Measurements from ENCODE around the gene YAF2.
"Not testable (repeated sequence)": the region's sequence is repeated elsewhere in the genome, so short reads cannot be mapped to it uniquely, and the experiment has no call there.

YAF2 gene

GRCh38 chr12:42196723-42197603 lies 41.1 kb downstream of the YAF2 start:
- DNase-seq (ENCODE audit: low read depth), result no peak

DNA sequence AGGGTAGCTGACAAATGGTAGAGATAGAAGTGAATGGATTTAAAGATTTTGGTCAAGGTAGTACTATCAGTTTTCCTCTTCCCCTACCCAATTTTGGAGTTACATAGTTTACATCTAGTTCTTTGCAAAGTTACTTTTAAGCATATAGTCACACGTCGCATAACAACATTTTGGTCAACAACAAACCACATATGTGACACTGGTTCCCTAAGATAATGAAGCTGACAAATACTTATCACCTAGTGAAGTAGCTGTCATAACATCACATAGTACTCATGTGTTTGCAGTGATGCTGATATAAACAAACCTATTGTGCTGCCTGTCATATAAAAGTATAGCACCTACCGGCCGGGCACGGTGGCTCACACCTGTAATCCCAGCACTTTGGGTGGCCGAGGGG lies 45.4 kb downstream of the YAF2 start:
- no peak for DNase-seq (ENCODE audit: low read depth)

DNA sequence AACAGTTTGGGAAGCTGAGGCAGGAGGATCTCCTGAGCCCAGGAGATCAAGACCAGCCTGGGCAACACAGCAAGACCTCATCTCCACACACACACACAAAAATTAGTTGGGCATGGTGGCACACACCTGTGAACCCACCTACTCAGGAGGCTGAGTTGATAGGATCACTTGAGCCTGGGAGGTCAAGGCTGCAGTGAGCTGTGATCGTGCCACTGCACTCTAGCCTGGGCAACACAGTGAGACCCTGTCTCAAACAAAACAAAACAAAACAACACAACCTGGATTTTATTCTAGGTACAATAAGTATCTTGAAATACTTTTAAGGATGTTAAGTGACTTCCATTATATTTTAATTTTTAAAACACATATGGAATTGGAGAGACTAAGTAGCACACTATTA lies 45.8 kb downstream of the YAF2 start:
- DNase-seq (ENCODE audit: low read depth), result no peak

GRCh38 chr12:42190376-42190775 lies 47.7 kb downstream of the YAF2 start:
- DNase-seq (ENCODE audit: low read depth), result no peak

DNA sequence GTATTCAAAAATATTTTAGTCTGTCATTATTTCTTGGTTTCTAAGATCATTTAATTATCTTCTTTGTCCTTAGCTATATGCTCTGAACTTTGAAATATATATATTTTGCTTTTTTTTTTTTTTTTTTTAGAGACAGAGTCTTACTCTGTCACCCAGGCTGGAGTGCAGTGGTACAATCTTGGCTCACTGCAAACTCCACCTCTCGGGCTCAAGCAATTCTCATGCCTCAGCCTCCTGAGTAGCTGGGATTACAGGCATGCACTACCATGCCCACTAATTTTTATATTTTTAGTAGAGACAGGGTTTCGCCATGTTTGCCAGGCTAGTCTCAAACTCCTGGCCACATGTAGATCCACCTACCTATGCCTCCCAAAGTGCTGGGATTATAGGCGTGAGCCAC lies 49.8 kb downstream of the YAF2 start:
- not testable (repeated sequence) for DNase-seq (ENCODE audit: low read depth)

- DNase-seq (ENCODE audit: low read depth), result no peak
Observed at GRCh38 chr12:42187799-42188198, 50.2 kb downstream of the YAF2 start.

DNA sequence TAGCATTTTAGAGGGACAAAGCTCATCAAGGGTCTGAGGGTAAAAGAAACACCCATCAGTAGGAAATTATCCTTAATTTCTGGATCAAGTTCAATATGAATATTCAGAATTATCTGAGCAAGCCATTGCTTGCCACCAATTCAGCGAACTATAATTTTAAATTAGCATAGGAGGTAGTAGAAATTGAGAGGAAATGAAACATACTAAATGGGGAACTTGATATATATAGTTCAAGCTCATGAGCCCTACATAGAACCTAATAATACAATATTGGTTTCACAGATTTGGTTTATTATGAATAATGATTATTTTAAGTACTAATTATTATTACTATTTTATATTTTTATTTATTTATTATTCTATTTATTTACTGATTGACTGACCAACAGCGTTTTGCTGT lies 51.3 kb downstream of the YAF2 start:
- no peak for DNase-seq (ENCODE audit: low read depth)

- no peak for DNase-seq (ENCODE audit: low read depth)
Observed at GRCh38 chr12:42182394-42182793, 55.7 kb downstream of the YAF2 start.

DNA sequence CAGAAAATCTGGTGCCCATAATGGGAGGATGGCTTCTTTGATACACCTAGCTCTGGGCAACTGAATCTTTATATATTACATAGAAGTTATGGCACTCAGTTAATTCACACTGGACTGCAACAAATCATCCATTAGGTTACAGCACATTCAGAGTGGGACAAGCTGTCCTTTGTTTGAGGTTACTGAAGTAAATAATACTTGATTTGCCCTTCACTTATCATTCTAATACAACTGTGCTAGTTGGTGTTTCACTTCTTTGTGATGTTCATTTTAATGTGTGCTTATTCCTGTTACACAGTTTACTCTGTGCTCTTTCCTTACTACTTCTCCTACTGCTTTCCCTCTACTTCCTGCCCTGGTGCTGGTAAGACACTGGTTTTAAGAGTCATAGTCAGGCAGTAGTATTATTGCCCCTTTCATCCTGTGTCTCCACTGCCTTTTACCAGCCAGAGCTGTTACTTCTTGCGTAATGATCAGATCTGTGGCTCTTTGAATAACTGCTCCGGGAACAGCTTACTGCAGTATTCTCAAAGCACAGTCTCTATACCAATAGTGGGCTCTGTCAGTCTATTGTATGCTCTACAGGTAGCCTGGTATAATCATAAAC lies 57.0 kb downstream of the YAF2 start:
- no peak for DNase-seq (ENCODE audit: low read depth)

- no peak for DNase-seq (ENCODE audit: low read depth)
Observed at GRCh38 chr12:42178101-42178500, 59.9 kb downstream of the YAF2 start.

DNA sequence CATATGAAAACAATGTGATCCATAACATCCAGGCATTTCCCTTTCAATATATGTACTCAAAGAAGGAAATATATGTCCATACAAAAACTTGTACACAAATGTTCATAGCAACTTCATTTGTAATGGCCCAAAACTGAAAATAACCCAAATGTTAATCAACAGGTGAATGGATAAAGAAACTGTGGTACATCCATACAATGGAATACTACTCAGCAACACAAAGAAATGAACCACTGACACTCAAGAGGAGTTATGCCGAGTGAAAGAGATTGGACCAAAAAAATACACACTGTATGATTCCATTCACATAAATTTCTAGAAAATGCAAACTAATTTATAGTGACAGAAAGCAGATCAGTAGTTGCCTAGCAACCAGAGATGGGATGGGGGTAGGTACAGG lies 63.1 kb downstream of the YAF2 start:
- DNase-seq (ENCODE audit: low read depth), result no peak

DNA sequence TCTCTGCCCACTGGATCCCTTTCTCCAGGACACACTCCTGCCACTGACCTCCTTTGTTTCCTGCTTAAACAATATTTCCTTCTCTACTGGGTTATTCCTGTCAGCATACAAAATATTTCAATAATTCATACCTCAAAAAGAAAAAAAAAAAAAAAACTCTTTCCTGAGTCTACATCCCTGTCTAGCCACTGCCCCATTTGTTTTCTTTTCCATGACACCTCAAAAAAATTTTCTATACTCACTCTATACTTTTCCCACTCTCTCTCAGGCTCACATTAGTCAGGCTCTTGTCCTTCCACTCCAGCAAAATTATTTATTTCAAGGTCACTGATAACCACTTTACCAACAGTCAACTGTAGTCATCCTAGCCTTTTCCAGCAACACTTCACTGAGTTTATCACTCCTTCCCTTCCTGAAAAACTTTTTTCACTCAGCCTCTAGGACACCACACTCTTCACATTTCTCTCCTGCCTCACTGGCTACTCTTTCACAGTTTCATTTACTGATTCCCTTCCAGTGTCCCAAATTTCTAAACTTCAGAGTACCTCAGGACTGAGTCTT lies 64.0 kb downstream of the YAF2 start:
- DNase-seq (ENCODE audit: low read depth), result no peak

DNA sequence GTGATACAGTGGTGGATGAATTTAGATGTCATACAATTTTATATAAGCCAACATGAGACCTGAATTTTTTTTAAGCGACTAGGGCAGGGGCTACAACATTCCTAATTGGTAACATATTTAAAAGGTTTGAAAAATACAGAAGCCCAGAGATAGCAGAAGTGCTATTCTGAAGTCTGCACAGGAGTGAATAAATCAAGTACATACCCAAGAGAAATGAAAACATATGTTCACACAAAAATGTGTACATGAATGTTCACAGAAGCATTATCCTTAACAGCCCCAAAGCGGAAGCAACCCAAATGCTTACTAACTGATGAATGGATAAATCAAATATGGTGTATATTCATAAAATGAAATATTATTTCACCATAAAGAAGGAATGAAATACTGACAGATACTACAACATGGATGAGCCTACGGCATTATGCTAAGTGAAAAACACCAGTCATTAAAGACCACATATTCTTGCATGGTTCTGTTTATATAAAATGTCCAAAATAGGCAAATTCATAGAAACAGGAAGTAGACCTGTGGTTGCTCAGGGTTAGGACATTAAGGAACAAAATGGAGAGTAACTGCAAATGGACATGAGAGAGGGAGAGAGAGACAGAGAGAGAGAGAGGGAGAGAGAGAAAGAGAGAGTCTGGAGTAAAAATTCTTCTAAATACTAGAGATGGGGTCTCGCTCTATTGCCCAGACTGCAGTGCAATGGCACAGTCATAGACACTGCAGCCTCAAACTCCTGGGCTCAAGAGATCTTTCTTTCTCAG lies 65.4 kb downstream of the YAF2 start:
- no peak for DNase-seq (ENCODE audit: low read depth)

DNA sequence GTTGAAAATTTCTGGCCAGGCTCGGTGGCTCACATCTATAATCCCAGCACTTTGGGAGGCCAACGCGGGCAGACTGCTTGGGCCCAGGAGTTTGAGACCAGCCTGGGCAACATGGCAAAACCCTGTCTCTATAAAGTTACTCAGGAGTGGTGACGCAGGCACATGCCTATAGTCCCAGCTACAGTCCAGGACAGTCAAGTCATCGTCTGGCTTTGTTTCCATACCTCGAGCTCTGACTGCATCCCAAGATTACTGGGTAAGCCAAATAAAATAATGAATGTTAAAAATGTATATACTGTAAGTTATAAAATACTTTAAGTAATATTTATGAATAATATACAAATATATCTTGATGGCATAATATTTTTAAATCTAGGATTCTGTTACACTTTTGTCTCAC lies 70.3 kb downstream of the YAF2 start:
- DNase-seq (ENCODE audit: low read depth), result no peak

- no peak for DNase-seq (ENCODE audit: low read depth)
Observed at GRCh38 chr12:42166501-42166900, 71.5 kb downstream of the YAF2 start.

- no peak for DNase-seq (ENCODE audit: low read depth)
Observed at GRCh38 chr12:42163913-42164312, 74.1 kb downstream of the YAF2 start.

- no peak for DNase-seq (ENCODE audit: low read depth)
Observed at GRCh38 chr12:42162965-42163364, 75.1 kb downstream of the YAF2 start.

DNA sequence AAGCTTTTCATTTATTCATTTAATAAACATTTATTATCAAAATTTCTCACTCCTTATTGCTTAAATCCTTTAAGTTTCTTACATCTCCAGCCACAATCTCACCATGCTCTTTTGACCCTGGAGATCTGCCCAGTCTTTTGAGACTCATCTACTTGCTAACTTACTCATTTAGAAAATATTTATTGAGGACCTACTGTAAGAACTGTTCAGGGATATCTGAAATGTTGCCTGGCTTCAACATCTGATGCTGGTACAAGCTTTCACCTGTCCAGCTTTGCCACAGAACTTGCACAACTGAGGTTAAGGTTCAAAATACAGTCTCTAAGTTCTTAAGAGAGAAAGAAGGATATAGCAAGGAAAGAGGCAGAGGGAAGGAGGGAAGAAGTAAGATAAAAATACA lies 75.9 kb downstream of the YAF2 start:
- DNase-seq (ENCODE audit: low read depth), result no peak

- DNase-seq (ENCODE audit: low read depth), result no peak
Observed at GRCh38 chr12:42161529-42161928, 76.5 kb downstream of the YAF2 start.

DNA sequence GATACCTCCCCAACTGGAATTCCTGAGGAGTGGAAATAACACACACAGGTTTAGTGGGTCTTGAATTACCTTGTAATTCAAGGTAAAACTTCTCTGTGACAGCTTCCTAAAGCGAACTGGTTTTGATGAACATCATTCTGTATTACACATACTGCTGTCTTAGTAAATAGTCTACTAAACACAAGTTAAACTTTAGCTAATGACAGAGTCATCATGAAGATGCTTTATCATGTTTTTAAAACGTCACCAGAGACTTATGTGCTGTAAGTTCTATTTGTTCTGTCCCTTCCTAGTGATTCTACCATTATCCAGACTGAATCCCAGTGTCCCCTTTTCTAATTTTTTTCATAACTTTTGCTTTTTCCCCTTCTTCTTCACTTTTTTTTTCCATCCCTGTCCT lies 81.8 kb downstream of the YAF2 start:
- no peak for DNase-seq (ENCODE audit: low read depth)

GRCh38 chr12:42145552-42146215 lies 92.4 kb downstream of the YAF2 start:
- no peak for DNase-seq (ENCODE audit: low read depth)

DNA sequence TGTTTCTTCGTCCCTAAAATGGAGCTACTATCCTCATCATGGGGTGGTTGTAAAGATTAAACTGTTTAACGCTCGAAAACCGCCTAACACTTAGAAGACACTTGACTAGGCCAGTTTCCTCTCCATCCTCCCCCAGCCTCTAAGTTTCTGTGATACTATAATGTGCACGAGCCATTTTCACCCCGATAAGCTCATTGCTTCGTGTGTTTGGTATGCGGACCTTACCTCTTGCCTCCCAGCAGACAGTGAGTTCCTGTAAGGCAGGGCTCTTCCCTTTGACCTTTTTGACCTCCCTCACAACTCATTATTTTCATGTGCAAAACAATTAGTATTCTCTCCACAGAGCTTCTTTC lies 92.9 kb downstream of the YAF2 start:
- DNase-seq (ENCODE audit: low read depth), result no peak

Measured in CMK (cell line).